T follicular helper cell (primary cell): ENCODE results near the gene NUDT14.

Source experiments
- DNase-seq: peaks from one replicate; pipeline ENCODE4 v3.0.0-alpha.2; 2020; ENCODE audit warnings: low read depth

Gene NUDT14

GRCh38 chr14:105146181-105146975 lies 34.7 kb downstream of the NUDT14 start:
- no peak for DNase-seq

DNA sequence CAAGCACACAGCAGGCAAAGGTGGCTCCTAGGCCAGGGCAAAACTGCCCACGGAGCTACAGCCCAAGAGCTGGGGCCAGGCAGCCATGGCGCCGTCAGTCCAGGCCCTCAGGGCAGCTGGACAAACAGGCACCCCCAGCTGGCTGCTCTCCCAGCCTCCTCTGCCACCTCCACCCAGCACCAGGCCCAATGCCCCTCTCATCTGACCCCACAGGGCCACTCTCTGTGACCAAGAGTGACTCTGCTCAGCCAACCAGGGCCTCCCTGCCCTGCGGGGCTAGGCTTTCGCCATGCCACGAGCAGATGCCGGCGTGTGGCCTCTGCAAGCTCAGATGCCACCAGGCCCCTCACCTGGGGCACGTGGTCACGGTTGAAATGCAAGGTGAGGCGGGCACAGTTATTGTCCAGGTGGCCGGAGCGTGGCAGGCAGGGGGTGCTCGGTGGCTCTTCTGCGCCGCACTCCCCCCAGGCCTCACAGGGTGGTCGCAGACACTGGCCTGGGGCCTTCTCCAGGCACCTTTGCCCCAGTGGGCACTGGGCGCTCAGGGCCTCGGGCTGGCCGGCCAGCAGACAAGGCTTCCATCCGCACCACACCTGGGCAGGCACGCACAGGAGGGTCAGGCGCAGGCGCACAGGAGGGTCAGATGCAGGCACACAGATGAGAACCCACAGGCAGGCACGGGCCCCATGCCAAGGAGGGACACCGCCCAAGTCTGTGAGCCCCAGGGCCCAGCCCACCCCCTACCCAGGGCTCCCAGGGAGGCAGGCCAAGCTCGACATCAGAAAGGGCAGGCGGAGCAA lies 35.5 kb downstream of the NUDT14 start:
- DNase-seq = no peak

DNA sequence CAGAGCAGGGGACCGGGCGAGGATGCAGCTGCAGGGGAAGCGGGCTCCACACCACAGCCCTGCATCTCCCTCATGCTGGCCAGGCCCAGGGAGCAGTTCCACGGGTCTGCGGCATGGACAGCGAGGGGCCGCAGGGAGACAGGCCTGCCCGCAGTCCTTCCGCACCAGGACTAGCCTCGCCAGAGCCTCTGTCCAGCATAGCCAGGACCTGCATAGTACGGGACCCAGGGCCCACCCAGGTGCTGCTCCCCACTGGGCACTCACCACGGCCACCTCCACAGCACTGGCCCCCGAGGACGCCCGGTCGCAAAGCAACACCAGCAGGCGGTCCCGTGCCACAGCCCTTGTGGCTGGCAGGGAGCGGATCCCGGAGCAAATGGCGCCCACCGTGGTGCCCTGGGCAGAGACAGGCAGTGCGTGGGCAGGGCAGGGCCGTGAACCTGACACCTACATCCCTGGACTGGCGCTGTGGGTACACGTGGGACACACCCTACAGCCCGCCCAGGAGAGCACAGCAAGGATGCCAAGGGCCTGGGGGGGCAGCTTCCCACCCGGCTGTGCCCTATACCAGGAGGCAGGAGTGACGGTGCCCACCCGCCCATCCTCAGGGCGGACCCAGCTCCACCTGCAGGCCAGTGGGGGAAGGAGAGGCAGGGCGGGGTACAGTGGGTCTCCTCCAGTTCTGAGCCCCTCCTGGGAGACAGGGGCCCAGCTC lies 36.3 kb downstream of the NUDT14 start:
- DNase-seq = no peak

GRCh38 chr14:105144026-105144665 lies 37.0 kb downstream of the NUDT14 start:
- no peak for DNase-seq

GRCh38 chr14:105143451-105144025 lies 37.6 kb downstream of the NUDT14 start:
- DNase-seq = no peak

DNA sequence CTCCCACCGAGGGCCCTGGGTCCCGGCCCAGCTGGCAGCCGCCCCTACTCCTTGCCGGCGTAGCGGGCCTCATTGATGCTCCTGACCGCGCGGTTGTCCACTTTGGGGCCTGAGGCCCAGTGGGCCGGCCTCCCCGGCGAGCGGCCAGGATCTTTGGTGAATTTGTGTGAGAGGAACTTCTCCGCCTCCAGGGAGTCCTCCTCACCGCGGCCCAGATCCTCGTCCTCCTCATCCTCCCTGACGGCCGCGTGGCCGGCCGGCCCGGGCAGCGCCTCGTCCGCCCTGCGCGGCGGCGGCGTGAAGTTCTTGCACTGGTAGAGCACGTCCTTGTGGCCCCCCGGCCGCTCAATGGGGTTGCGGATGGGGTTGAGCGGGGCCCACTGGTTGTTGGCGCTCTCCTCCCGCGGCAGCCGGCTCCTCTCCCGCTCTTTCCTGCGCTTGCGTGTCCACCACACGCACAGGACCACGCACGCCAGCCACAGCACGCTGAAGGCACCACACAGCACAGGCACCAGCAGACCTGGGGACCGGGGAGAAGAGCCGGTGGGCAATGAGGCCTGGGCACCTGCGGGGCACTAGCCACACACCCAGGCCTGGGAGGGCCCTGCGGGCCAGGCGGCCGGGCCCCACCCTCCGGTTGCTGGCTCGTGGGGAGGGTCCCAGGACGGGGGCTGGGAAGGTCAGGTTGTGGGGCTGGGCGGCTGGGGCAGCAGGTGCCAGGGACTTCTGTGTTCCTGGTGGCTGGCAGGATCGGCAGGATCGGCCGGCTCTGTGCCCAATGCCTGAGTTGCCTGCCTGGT lies 38.3 kb downstream of the NUDT14 start:
- no peak for DNase-seq

- DNase-seq = no peak
These were observed 39.4 kb downstream of the NUDT14 start for GRCh38 chr14:105141486-105142281.

- no peak for DNase-seq
These were observed 40.1 kb downstream of the NUDT14 start for GRCh38 chr14:105141026-105141425.

- no peak for DNase-seq
These were observed 40.5 kb downstream of the NUDT14 start for GRCh38 chr14:105140581-105140980.

- DNase-seq = no peak
These were observed 41.3 kb downstream of the NUDT14 start for GRCh38 chr14:105139831-105140239.

- DNase-seq = no peak
These were observed 41.8 kb downstream of the NUDT14 start for GRCh38 chr14:105139212-105139825.

- DNase-seq = no peak
These were observed 42.5 kb downstream of the NUDT14 start for GRCh38 chr14:105138551-105139111.

GRCh38 chr14:105138021-105138541 lies 43.0 kb downstream of the NUDT14 start:
- DNase-seq = no peak

DNA sequence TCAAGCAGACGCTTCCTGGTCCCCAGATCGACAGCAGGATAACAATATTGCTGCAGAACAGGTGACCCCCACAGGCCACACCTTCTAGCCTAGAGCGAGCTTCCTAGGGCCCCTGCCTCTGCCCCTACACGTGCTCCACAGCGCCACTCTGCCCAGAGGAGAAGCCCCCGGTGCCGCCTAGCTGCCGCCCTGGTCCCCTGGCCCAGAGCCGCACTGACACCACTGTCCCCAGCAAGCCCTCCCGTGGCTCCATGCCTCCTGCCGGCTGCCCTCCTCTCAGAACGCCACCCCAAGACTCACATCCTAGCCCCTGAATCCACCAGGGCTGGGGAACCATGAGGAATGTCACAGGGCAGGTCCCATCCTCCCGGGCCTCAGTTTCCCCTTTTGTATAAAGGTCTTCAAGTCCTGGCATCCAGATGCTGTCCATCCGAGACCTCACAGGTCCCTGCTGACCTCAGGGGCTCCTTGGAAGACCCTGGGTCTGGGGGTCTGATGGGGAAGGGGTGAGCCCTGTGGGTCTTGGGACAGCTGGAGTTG lies 43.6 kb downstream of the NUDT14 start:
- no peak for DNase-seq

DNA sequence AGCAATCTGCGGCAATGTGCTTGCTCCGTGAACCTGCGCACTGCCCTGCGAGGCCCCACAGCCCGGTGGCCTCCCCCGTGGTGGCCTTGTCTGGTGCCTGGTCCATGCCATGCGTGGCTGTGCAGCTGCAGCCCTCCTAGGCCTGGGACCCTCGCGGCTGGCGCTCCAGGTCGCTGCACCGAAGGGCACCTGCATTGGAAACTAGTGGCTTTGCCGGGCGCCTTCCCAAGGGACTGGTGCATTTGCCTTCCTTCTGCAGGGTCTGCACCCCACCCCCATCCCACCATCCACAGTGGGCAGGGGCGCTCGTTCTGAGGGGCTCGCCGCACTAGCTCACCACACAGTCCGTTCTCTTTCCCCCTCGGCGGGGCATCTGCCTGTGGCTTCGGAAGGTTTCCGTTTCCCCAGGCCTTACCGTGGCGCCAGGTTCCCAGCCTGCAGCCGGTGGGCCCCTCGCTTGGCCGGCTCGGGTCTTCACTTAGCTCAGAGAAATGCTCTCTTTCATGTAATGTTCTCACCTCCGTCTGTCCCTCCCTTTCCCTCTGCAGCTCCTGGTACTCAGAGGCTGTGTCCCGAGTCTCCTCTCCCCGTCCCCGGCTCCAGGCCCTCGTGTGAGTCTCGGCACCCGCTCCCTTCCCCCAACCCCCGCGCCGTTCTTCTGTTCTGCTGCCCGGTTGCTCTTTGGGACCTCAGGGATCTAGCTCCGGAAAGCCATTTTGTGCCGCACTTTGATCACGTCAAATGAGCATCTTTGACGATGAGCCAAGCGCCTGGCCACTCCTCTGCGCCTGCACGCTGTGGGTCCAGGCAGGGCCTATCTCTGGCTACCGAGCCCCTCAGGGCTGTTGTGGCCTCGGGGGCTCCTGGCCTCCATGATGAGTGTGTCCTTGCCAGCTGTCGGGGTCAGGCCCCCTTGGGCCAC lies 44.5 kb downstream of the NUDT14 start:
- DNase-seq = no peak

DNA sequence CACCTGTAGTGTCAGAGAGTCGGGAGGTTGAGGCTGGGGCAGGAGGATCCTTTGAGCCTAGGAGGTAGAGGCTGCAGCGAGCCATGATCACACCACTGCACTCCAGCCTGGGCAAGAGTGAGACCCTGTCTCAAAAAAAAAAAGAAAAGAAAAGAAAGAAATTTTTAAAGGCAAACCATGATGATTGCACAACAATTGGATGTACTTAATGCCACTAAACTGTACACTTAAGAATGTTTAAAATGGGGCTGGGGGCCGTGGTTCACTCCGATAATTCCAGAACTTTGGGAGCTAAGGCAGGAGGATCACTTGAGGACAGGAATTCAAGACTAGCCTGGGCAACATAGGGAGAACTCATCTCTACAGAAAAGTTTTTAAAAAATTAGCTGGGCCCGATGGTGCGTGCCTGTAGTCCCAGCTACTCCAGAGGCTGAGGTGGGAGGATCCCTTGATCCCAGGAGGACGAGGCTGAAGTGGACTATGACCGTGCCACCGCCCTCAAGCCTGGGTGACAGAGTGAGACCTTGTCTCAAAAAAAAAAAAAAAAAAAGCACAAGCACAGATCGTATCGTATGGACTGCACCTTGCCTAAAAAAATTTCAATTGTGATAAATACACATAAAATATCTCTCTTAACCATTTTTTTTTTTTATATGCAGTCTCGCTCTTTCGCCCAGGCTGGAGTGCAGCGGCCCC lies 45.3 kb downstream of the NUDT14 start:
- DNase-seq = no peak
